Measurements from ENCODE around the gene AKT3. TPM values are rescaled to one million over a fixed set of nuclear protein-coding genes. Genes with fewer than 3 reads are reported as not detected.

Gene AKT3
- total RNA-seq, 5 donors from 2014 or later (not counting 1 experiment from before 2014, with no cell fraction given): 94.5 to 124 (median 112) TPM

- Histone ChIP-seq H3K36me3 (ENCODE audit: control insufficient read depth in 2 of 2, extremely low read depth in 1 of 2, insufficient read depth in 1 of 2, low read length in 1 of 2) (no peaks in the 10 kb centered on the region), H3K9me3 (no peaks in the 10 kb centered on the region), H3K27ac (ENCODE audit: low read length) (no peak overlapping the region), H3K4me3 (ENCODE audit: control insufficient read depth in 1 of 2, extremely low read depth in 1 of 2, low read length in 1 of 2) (no peak overlapping the region), H3K27me3 (replicated peaks in 1 of 2; ENCODE audit: control insufficient read depth in 2 of 2, extremely low read depth in 1 of 2, insufficient read depth in 2 of 2, low read length in 1 of 2) (no peaks in the 10 kb centered on the region), H3K4me1 (ENCODE audit: control insufficient read depth in 1 of 2, extremely low read depth in 1 of 2, insufficient read depth in 2 of 2, low read length in 2 of 2) (no peaks in the 10 kb centered on the region)
- H3K4me3 Mint-ChIP-seq: no peak overlapping the region
- peaks cover 25% of the 10 kb centered on the region for H3K36me3 Mint-ChIP-seq
- no CpG with 5 or more reads among the region's 2 CpGs for WGBS (ENCODE audit: insufficient coverage)
- POLR2A ChIA-PET: interaction anchor here in 1 of 2 donors (0.5 kb wide), 1 partner anchor 470 kb away, joined by 11 read pairs; no protein-coding TSS in a partner anchor
- no peak for ATAC-seq (replicated peaks in 1 of 4)
- CTCF ChIA-PET: interaction anchor here in 1 of 2 donors (0.7 kb wide), 1 partner anchor 379 kb away, joined by 3 read pairs; no protein-coding TSS in a partner anchor
- H3K4me1 Mint-ChIP-seq: peaks cover 35 to 57% (median 51%) of the 10 kb centered on the region in 3 donors
- no peaks in the 10 kb centered on the region for H3K9me3 Mint-ChIP-seq
- no peak overlapping the region for H3K27ac Mint-ChIP-seq
- DNase-seq: no peak
- no peaks in the 10 kb centered on the region for H3K27me3 Mint-ChIP-seq
These were observed 109.6 kb downstream of the AKT3 start for GRCh38 chr1:243740255-243740999.

GRCh38 chr1:243739335-243740003, 110.6 kb downstream of the AKT3 start:
- POLR2A ChIA-PET: no interaction called here
- Histone ChIP-seq H3K27ac (ENCODE audit: low read length) (no peak overlapping the region), H3K4me1 (ENCODE audit: control insufficient read depth in 1 of 2, extremely low read depth in 1 of 2, insufficient read depth in 2 of 2, low read length in 2 of 2) (no peaks in the 10 kb centered on the region), H3K9me3 (no peaks in the 10 kb centered on the region), H3K27me3 (replicated peaks in 1 of 2; ENCODE audit: control insufficient read depth in 2 of 2, extremely low read depth in 1 of 2, insufficient read depth in 2 of 2, low read length in 1 of 2) (no peaks in the 10 kb centered on the region), H3K36me3 (ENCODE audit: control insufficient read depth in 2 of 2, extremely low read depth in 1 of 2, insufficient read depth in 1 of 2, low read length in 1 of 2) (no peaks in the 10 kb centered on the region), H3K4me3 (ENCODE audit: control insufficient read depth in 1 of 2, extremely low read depth in 1 of 2, low read length in 1 of 2) (no peak overlapping the region)
- no peak overlapping the region for H3K4me3 Mint-ChIP-seq
- ATAC-seq (replicated peaks in 1 of 4): no peak
- no peaks in the 10 kb centered on the region for H3K9me3 Mint-ChIP-seq
- no peak overlapping the region for H3K27ac Mint-ChIP-seq
- CTCF ChIA-PET: interaction anchor here in 1 of 2 donors (0.7 kb wide), 1 partner anchor 378 kb away, joined by 3 read pairs; no protein-coding TSS in a partner anchor
- H3K27me3 Mint-ChIP-seq: no peaks in the 10 kb centered on the region
- no peak for DNase-seq
- 60% methylated on average over 2 of the region's 3 CpGs for WGBS (ENCODE audit: insufficient coverage)
- H3K36me3 Mint-ChIP-seq: peaks cover 31% of the 10 kb centered on the region
- H3K4me1 Mint-ChIP-seq: peaks cover 35 to 56% (median 47%) of the 10 kb centered on the region in 3 donors

- no peaks in the 10 kb centered on the region for H3K27me3 ChIP-seq (replicated peaks in 1 of 2; ENCODE audit: control insufficient read depth in 2 of 2, extremely low read depth in 1 of 2, insufficient read depth in 2 of 2, low read length in 1 of 2)
- H3K36me3 ChIP-seq (ENCODE audit: control insufficient read depth in 2 of 2, extremely low read depth in 1 of 2, insufficient read depth in 1 of 2, low read length in 1 of 2): no peaks in the 10 kb centered on the region
- Mint-ChIP-seq H3K27ac (no peak overlapping the region), H3K4me1 (peaks cover 30 to 47% (median 41%) of the 10 kb centered on the region in 3 donors), H3K36me3 (peaks cover 30% of the 10 kb centered on the region), H3K27me3 (no peaks in the 10 kb centered on the region), H3K4me3 (no peak overlapping the region), H3K9me3 (no peaks in the 10 kb centered on the region)
- 100% methylated on average over 1 of the region's 1 CpG for WGBS (ENCODE audit: insufficient coverage)
- no peak for DNase-seq
- no peaks in the 10 kb centered on the region for H3K9me3 ChIP-seq
- CTCF ChIA-PET: interaction anchor here in 1 of 2 donors (1.0 kb wide), 1 partner anchor 11 kb away, joined by 3 read pairs; no protein-coding TSS in a partner anchor
- no peak overlapping the region for H3K27ac ChIP-seq (ENCODE audit: low read length)
- ATAC-seq (replicated peaks in 1 of 4): no peak
- no peak overlapping the region for H3K4me3 ChIP-seq (ENCODE audit: control insufficient read depth in 1 of 2, extremely low read depth in 1 of 2, low read length in 1 of 2)
- no peaks in the 10 kb centered on the region for H3K4me1 ChIP-seq (ENCODE audit: control insufficient read depth in 1 of 2, extremely low read depth in 1 of 2, insufficient read depth in 2 of 2, low read length in 2 of 2)
- POLR2A ChIA-PET: no interaction called here
These were observed 112.0 kb downstream of the AKT3 start for GRCh38 chr1:243738020-243738419.

GRCh38 chr1:243735457-243735856, 114.6 kb downstream of the AKT3 start:
- Histone ChIP-seq H3K27me3 (replicated peaks in 1 of 2; ENCODE audit: control insufficient read depth in 2 of 2, extremely low read depth in 1 of 2, insufficient read depth in 2 of 2, low read length in 1 of 2) (no peaks in the 10 kb centered on the region), H3K4me1 (ENCODE audit: control insufficient read depth in 1 of 2, extremely low read depth in 1 of 2, insufficient read depth in 2 of 2, low read length in 2 of 2) (no peaks in the 10 kb centered on the region), H3K27ac (ENCODE audit: low read length) (no peak overlapping the region), H3K9me3 (no peaks in the 10 kb centered on the region), H3K4me3 (ENCODE audit: control insufficient read depth in 1 of 2, extremely low read depth in 1 of 2, low read length in 1 of 2) (no peak overlapping the region), H3K36me3 (ENCODE audit: control insufficient read depth in 2 of 2, extremely low read depth in 1 of 2, insufficient read depth in 1 of 2, low read length in 1 of 2) (peaks cover 0 to 4% of the 10 kb centered on the region in 2 donors)
- CTCF ChIA-PET: no interaction called here
- ATAC-seq (replicated peaks in 1 of 4) (no peak), DNase-seq (no peak)
- Mint-ChIP-seq H3K4me1 (peaks cover 42 to 50% (median 47%) of the 10 kb centered on the region in 3 donors), H3K36me3 (peaks cover 39% of the 10 kb centered on the region), H3K4me3 (no peak overlapping the region), H3K27ac (no peak overlapping the region), H3K27me3 (no peaks in the 10 kb centered on the region), H3K9me3 (no peaks in the 10 kb centered on the region)
- WGBS (ENCODE audit: insufficient coverage): no CpG with 5 or more reads among the region's 3 CpGs
- POLR2A ChIA-PET: interaction anchor here in 1 of 2 donors (0.5 kb wide), 1 partner anchor 33 kb away, joined by 3 read pairs; no protein-coding TSS in a partner anchor

GRCh38 chr1:243734308-243734695, 115.7 kb downstream of the AKT3 start:
- Mint-ChIP-seq H3K9me3 (no peaks in the 10 kb centered on the region), H3K4me3 (no peak overlapping the region), H3K27me3 (no peaks in the 10 kb centered on the region), H3K36me3 (peaks cover 41% of the 10 kb centered on the region), H3K4me1 (peaks cover 42 to 52% (median 49%) of the 10 kb centered on the region in 3 donors), H3K27ac (no peak overlapping the region)
- H3K4me1 ChIP-seq (ENCODE audit: control insufficient read depth in 1 of 2, extremely low read depth in 1 of 2, insufficient read depth in 2 of 2, low read length in 2 of 2): no peaks in the 10 kb centered on the region
- H3K27me3 ChIP-seq (replicated peaks in 1 of 2; ENCODE audit: control insufficient read depth in 2 of 2, extremely low read depth in 1 of 2, insufficient read depth in 2 of 2, low read length in 1 of 2): no peaks in the 10 kb centered on the region
- DNase-seq (no peak), ATAC-seq (replicated peaks in 1 of 4) (no peak)
- no peaks in the 10 kb centered on the region for H3K9me3 ChIP-seq
- WGBS (ENCODE audit: insufficient coverage): no CpG with 5 or more reads among the region's 2 CpGs
- H3K27ac ChIP-seq (ENCODE audit: low read length): no peak overlapping the region
- ChIA-PET CTCF (no interaction called here), POLR2A (interaction anchor here in 1 of 2 donors (0.6 kb wide), 1 partner anchor 285 kb away, joined by 4 read pairs; no protein-coding TSS in a partner anchor)
- H3K36me3 ChIP-seq (ENCODE audit: control insufficient read depth in 2 of 2, extremely low read depth in 1 of 2, insufficient read depth in 1 of 2, low read length in 1 of 2): peaks cover 0 to 4% of the 10 kb centered on the region in 2 donors
- H3K4me3 ChIP-seq (ENCODE audit: control insufficient read depth in 1 of 2, extremely low read depth in 1 of 2, low read length in 1 of 2): no peak overlapping the region

GRCh38 chr1:243733670-243734307, 116.3 kb downstream of the AKT3 start:
- Histone ChIP-seq H3K36me3 (ENCODE audit: control insufficient read depth in 2 of 2, extremely low read depth in 1 of 2, insufficient read depth in 1 of 2, low read length in 1 of 2) (peaks cover 0 to 4% of the 10 kb centered on the region in 2 donors), H3K4me1 (ENCODE audit: control insufficient read depth in 1 of 2, extremely low read depth in 1 of 2, insufficient read depth in 2 of 2, low read length in 2 of 2) (no peaks in the 10 kb centered on the region), H3K9me3 (no peaks in the 10 kb centered on the region), H3K27ac (ENCODE audit: low read length) (no peak overlapping the region), H3K4me3 (ENCODE audit: control insufficient read depth in 1 of 2, extremely low read depth in 1 of 2, low read length in 1 of 2) (no peak overlapping the region), H3K27me3 (replicated peaks in 1 of 2; ENCODE audit: control insufficient read depth in 2 of 2, extremely low read depth in 1 of 2, insufficient read depth in 2 of 2, low read length in 1 of 2) (no peaks in the 10 kb centered on the region)
- ATAC-seq (replicated peaks in 1 of 4) (no peak), DNase-seq (no peak)
- Mint-ChIP-seq H3K4me3 (no peak overlapping the region), H3K27me3 (no peaks in the 10 kb centered on the region), H3K36me3 (peaks cover 44% of the 10 kb centered on the region), H3K4me1 (peaks cover 46 to 57% (median 52%) of the 10 kb centered on the region in 3 donors), H3K9me3 (no peaks in the 10 kb centered on the region), H3K27ac (no peak overlapping the region)
- CTCF ChIA-PET: interaction anchor here (0.5 to 0.7 kb wide), 3 partner anchors 9 to 470 kb away, joined by 3 to 12 read pairs (median 3); no protein-coding TSS in a partner anchor
- POLR2A ChIA-PET: interaction anchor here (0.6 to 0.7 kb wide), 2 partner anchors 8 to 286 kb away, joined by 3 to 4 read pairs; no protein-coding TSS in a partner anchor
- no CpG with 5 or more reads among the region's 1 CpG for WGBS (ENCODE audit: insufficient coverage)

All from T-cell (primary cell).